GM23248 (cell line): ENCODE data around the gene CLCN3.

Experiments
- EZH2 ChIP-seq: fragments of 200-600 bp; sonication (generic); IDR thresholded peaks from 2 replicates; pipeline ENCODE4 v1.6.1; 2018; ENCODE audit warnings: antibody characterized with exemption, mild to moderate bottlenecking; ENCODE audit not compliant: insufficient read depth, poor library complexity, severe bottlenecking
- EZH2phosphoT487 ChIP-seq: fragments of 200-600 bp; sonication (generic); IDR thresholded peaks from 2 replicates; pipeline ENCODE4 v1.6.1; 2018; ENCODE audit warnings: antibody characterized with exemption, moderate library complexity, mild to moderate bottlenecking, low read depth; ENCODE audit not compliant: insufficient read depth

GRCh38 chr4:169627307-169627706 is 6.9 kb downstream of the CLCN3 start:
- no peak for TF ChIP-seq EZH2
- no peak for TF ChIP-seq EZH2phosphoT487
